WTC11 (cell line): ENCODE measurements around the gene SLC1A3.

Experiments
- CBFB ChIP-seq: sonication (generic); formaldehyde crosslinking; IDR thresholded peaks from 2 replicates; pipeline ENCODE4 v1.8.1; 2022; ENCODE audit warnings: mild to moderate bottlenecking, low read depth, missing genetic modification reagents
- CREB1 ChIP-seq: sonication (generic); formaldehyde crosslinking; IDR thresholded peaks from 2 replicates; pipeline ENCODE4 v1.8.0; 2023; ENCODE audit warnings: mild to moderate bottlenecking, missing genetic modification reagents
- ELF4 ChIP-seq: sonication (generic); formaldehyde crosslinking; IDR thresholded peaks from 2 replicates; pipeline ENCODE4 v1.8.1; 2022; ENCODE audit warnings: low read depth, mild to moderate bottlenecking, moderate library complexity, missing genetic modification reagents
- EMX1 ChIP-seq: fragments of 250-450 bp; sonication (Bioruptor Pico); IDR thresholded peaks from 2 replicates; pipeline ENCODE4 v1.8.0; 2021; ENCODE audit warnings: mild to moderate bottlenecking
- ETV6 ChIP-seq: sonication (generic); formaldehyde crosslinking; IDR thresholded peaks from 2 replicates; pipeline ENCODE4 v1.8.1; 2022; ENCODE audit warnings: mild to moderate bottlenecking, missing genetic modification reagents
- GABPB1 ChIP-seq: sonication (generic); formaldehyde crosslinking; IDR thresholded peaks from 2 replicates; pipeline ENCODE4 v1.8.1; 2023; ENCODE audit warnings: mild to moderate bottlenecking, missing genetic modification reagents
- KAT7 ChIP-seq: sonication (generic); formaldehyde crosslinking; IDR thresholded peaks from 2 replicates; pipeline ENCODE4 v1.8.1; 2023; ENCODE audit warnings: missing genetic modification reagents, mild to moderate bottlenecking, borderline replicate concordance
- NFE2L1 ChIP-seq: sonication (generic); formaldehyde crosslinking; IDR thresholded peaks from 2 replicates; pipeline ENCODE4 v1.8.1; 2023; ENCODE audit warnings: missing genetic modification reagents
- NR1H2 ChIP-seq: sonication (generic); formaldehyde crosslinking; IDR thresholded peaks from 2 replicates; pipeline ENCODE4 v1.9.0; 2021; ENCODE audit warnings: mild to moderate bottlenecking, moderate library complexity, missing genetic modification reagents
- TF ChIP-seq, protein P1 (sequence below): sonication (generic); formaldehyde crosslinking; IDR thresholded peaks from 2 replicates; pipeline ENCODE4 v1.8.1; 2023; ENCODE audit warnings: mild to moderate bottlenecking, missing genetic modification reagents, moderate library complexity
- TF ChIP-seq, protein P2 (sequence below): fragments of 200-600 bp; IDR thresholded peaks from 2 replicates; pipeline ENCODE4 v1.8.0; 2022; ENCODE audit warnings: antibody characterized with exemption
- TF ChIP-seq, protein P3 (sequence below): sonication (generic); formaldehyde crosslinking; IDR thresholded peaks from 2 replicates; pipeline ENCODE4 v1.8.1; 2023; ENCODE audit warnings: mild to moderate bottlenecking, missing genetic modification reagents, moderate library complexity
- TF ChIP-seq, protein P4 (sequence below): sonication (generic); formaldehyde crosslinking; conservative IDR thresholded peaks from 2 replicates; pipeline ENCODE4 v1.8.1; 2023; ENCODE audit warnings: mild to moderate bottlenecking, low read depth, missing genetic modification reagents, moderate library complexity
- TF ChIP-seq, protein P5 (sequence below): sonication (generic); formaldehyde crosslinking; IDR thresholded peaks from 2 replicates; pipeline ENCODE4 v1.8.0; 2022; ENCODE audit warnings: missing genetic modification reagents

DNA sequence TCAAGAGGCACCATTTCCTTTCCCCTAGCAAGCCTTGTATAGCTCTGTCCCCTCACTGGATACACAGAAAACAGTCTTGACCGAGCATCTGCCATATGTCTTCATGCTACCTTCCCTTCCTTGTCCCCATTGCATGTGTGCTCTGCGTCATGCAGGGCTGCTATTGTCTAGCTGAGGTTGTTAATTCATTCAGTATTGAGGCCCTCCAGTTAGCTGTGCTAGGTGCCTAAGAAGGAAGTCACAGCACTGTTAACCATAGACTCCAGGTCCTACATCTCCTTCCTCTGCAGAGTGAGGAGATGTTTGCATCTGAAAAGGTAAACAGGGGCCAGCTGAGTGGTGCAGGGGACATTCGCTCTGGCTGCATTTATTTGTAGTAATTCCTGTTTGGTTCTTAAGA lies 48.2 kb downstream of the SLC1A3 start:
- TF ChIP-seq, protein P1, sequence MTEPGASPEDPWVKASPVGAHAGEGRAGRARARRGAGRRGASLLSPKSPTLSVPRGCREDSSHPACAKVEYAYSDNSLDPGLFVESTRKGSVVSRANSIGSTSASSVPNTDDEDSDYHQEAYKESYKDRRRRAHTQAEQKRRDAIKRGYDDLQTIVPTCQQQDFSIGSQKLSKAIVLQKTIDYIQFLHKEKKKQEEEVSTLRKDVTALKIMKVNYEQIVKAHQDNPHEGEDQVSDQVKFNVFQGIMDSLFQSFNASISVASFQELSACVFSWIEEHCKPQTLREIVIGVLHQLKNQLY (CRISPR knock-in tag): no peak
- TF ChIP-seq, protein P2, sequence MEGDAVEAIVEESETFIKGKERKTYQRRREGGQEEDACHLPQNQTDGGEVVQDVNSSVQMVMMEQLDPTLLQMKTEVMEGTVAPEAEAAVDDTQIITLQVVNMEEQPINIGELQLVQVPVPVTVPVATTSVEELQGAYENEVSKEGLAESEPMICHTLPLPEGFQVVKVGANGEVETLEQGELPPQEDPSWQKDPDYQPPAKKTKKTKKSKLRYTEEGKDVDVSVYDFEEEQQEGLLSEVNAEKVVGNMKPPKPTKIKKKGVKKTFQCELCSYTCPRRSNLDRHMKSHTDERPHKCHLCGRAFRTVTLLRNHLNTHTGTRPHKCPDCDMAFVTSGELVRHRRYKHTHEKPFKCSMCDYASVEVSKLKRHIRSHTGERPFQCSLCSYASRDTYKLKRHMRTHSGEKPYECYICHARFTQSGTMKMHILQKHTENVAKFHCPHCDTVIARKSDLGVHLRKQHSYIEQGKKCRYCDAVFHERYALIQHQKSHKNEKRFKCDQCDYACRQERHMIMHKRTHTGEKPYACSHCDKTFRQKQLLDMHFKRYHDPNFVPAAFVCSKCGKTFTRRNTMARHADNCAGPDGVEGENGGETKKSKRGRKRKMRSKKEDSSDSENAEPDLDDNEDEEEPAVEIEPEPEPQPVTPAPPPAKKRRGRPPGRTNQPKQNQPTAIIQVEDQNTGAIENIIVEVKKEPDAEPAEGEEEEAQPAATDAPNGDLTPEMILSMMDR: no peak
- no peak for TF ChIP-seq NR1H2 (CRISPR knock-in tag)
- TF ChIP-seq ELF4 (CRISPR knock-in tag): no peak
- TF ChIP-seq, protein P3, sequence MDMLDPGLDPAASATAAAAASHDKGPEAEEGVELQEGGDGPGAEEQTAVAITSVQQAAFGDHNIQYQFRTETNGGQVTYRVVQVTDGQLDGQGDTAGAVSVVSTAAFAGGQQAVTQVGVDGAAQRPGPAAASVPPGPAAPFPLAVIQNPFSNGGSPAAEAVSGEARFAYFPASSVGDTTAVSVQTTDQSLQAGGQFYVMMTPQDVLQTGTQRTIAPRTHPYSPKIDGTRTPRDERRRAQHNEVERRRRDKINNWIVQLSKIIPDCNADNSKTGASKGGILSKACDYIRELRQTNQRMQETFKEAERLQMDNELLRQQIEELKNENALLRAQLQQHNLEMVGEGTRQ (CRISPR knock-in tag): no peak
- no peak for TF ChIP-seq CREB1 (CRISPR knock-in tag)
- TF ChIP-seq, protein P4, sequence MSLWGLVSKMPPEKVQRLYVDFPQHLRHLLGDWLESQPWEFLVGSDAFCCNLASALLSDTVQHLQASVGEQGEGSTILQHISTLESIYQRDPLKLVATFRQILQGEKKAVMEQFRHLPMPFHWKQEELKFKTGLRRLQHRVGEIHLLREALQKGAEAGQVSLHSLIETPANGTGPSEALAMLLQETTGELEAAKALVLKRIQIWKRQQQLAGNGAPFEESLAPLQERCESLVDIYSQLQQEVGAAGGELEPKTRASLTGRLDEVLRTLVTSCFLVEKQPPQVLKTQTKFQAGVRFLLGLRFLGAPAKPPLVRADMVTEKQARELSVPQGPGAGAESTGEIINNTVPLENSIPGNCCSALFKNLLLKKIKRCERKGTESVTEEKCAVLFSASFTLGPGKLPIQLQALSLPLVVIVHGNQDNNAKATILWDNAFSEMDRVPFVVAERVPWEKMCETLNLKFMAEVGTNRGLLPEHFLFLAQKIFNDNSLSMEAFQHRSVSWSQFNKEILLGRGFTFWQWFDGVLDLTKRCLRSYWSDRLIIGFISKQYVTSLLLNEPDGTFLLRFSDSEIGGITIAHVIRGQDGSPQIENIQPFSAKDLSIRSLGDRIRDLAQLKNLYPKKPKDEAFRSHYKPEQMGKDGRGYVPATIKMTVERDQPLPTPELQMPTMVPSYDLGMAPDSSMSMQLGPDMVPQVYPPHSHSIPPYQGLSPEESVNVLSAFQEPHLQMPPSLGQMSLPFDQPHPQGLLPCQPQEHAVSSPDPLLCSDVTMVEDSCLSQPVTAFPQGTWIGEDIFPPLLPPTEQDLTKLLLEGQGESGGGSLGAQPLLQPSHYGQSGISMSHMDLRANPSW (CRISPR knock-in tag): no peak
- no peak for TF ChIP-seq NFE2L1 (CRISPR knock-in tag)
- no peak for TF ChIP-seq CBFB (CRISPR knock-in tag)
- no peak for TF ChIP-seq KAT7
- TF ChIP-seq, protein P5, sequence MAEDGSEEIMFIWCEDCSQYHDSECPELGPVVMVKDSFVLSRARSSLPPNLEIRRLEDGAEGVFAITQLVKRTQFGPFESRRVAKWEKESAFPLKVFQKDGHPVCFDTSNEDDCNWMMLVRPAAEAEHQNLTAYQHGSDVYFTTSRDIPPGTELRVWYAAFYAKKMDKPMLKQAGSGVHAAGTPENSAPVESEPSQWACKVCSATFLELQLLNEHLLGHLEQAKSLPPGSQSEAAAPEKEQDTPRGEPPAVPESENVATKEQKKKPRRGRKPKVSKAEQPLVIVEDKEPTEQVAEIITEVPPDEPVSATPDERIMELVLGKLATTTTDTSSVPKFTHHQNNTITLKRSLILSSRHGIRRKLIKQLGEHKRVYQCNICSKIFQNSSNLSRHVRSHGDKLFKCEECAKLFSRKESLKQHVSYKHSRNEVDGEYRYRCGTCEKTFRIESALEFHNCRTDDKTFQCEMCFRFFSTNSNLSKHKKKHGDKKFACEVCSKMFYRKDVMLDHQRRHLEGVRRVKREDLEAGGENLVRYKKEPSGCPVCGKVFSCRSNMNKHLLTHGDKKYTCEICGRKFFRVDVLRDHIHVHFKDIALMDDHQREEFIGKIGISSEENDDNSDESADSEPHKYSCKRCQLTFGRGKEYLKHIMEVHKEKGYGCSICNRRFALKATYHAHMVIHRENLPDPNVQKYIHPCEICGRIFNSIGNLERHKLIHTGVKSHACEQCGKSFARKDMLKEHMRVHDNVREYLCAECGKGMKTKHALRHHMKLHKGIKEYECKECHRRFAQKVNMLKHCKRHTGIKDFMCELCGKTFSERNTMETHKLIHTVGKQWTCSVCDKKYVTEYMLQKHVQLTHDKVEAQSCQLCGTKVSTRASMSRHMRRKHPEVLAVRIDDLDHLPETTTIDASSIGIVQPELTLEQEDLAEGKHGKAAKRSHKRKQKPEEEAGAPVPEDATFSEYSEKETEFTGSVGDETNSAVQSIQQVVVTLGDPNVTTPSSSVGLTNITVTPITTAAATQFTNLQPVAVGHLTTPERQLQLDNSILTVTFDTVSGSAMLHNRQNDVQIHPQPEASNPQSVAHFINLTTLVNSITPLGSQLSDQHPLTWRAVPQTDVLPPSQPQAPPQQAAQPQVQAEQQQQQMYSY (CRISPR knock-in tag): no peak
- no peak for TF ChIP-seq EMX1 (CRISPR knock-in tag)
- TF ChIP-seq GABPB1 (CRISPR knock-in tag): no peak
- no peak for TF ChIP-seq ETV6 (CRISPR knock-in tag)
